Measurements from ENCODE around the gene SPPL3.
"Not testable (repeated sequence)": the region's sequence is repeated elsewhere in the genome, so short reads cannot be mapped to it uniquely, and the experiment has no call there.

The SPPL3 gene

GRCh38 chr12:120793357-120793756 is 110.8 kb downstream of the SPPL3 start:
- Histone ChIP-seq H3K27ac (no peak overlapping the region), H3K4me3 (ENCODE audit: low read depth, low read length) (no peak overlapping the region), H3K27me3 (ENCODE audit: insufficient read depth, low read depth, severe bottlenecking) (no peaks in the 10 kb centered on the region), H3K36me3 (peaks cover 3% of the 10 kb centered on the region), H3K9me3 (ENCODE audit: severe bottlenecking) (peaks cover 16% of the 10 kb centered on the region)
- no peak for TF ChIP-seq CTCF (IDR thresholded peaks at IDR 0.05; ENCODE audit: low read depth, low read length)
- no peak for DNase-seq

- not testable (repeated sequence) for H3K27ac ChIP-seq; H3K4me3 ChIP-seq (ENCODE audit: low read depth, low read length); H3K36me3 ChIP-seq; H3K27me3 ChIP-seq (ENCODE audit: insufficient read depth, low read depth, severe bottlenecking); DNase-seq
- peaks cover 16% of the 10 kb centered on the region for H3K9me3 ChIP-seq (ENCODE audit: severe bottlenecking)
These were observed 111.7 kb downstream of the SPPL3 start for GRCh38 chr12:120792456-120792855.

- no peaks in the 10 kb centered on the region for H3K27me3 ChIP-seq (ENCODE audit: insufficient read depth, low read depth, severe bottlenecking)
- no peak for DNase-seq
- H3K27ac ChIP-seq = no peak overlapping the region
- peaks cover 16% of the 10 kb centered on the region for H3K9me3 ChIP-seq (ENCODE audit: severe bottlenecking)
- TF ChIP-seq CTCF (IDR thresholded peaks at IDR 0.05; ENCODE audit: low read depth, low read length) = no peak
- H3K36me3 ChIP-seq = peaks cover 3% of the 10 kb centered on the region
- H3K4me3 ChIP-seq (ENCODE audit: low read depth, low read length) = no peak overlapping the region
These were observed 112.4 kb downstream of the SPPL3 start for GRCh38 chr12:120791669-120792176.

GRCh38 chr12:120790114-120790513 is 114.0 kb downstream of the SPPL3 start:
- Histone ChIP-seq H3K4me3 (ENCODE audit: low read depth, low read length) (no peak overlapping the region), H3K36me3 (no peaks in the 10 kb centered on the region; the same call in 1 of the 2 replicates)
- TF ChIP-seq CTCF (IDR thresholded peaks at IDR 0.05; ENCODE audit: low read depth, low read length) = no peak

GRCh38 chr12:120787889-120788288 is 116.3 kb downstream of the SPPL3 start:
- no peak for DNase-seq
- no peak for TF ChIP-seq CTCF (IDR thresholded peaks at IDR 0.05; ENCODE audit: low read depth, low read length)
- Histone ChIP-seq H3K27me3 (ENCODE audit: insufficient read depth, low read depth, severe bottlenecking) (no peaks in the 10 kb centered on the region), H3K36me3 (peaks cover 14% of the 10 kb centered on the region), H3K27ac (no peak overlapping the region), H3K9me3 (ENCODE audit: severe bottlenecking) (no peaks in the 10 kb centered on the region), H3K4me3 (ENCODE audit: low read depth, low read length) (no peak overlapping the region)

More at GRCh38 chr12:120790114-120790513, 114.0 kb downstream of the SPPL3 start:
- H3K27ac ChIP-seq = no peak overlapping the region
- peaks cover 4% of the 10 kb centered on the region for H3K9me3 ChIP-seq (ENCODE audit: severe bottlenecking)
- no peak for DNase-seq
- H3K27me3 ChIP-seq (ENCODE audit: insufficient read depth, low read depth, severe bottlenecking) = no peaks in the 10 kb centered on the region

GRCh38 chr12:120784804-120785203 is 119.4 kb downstream of the SPPL3 start:
- Histone ChIP-seq H3K27ac (no peak overlapping the region), H3K36me3 (peaks cover 28% of the 10 kb centered on the region), H3K4me3 (ENCODE audit: low read depth, low read length) (no peak overlapping the region), H3K27me3 (ENCODE audit: insufficient read depth, low read depth, severe bottlenecking) (no peaks in the 10 kb centered on the region), H3K9me3 (ENCODE audit: severe bottlenecking) (no peaks in the 10 kb centered on the region)
- TF ChIP-seq CTCF (IDR thresholded peaks at IDR 0.05; ENCODE audit: low read depth, low read length) = no peak
- no peak for DNase-seq

Measured in WERI-Rb-1 (cell line).